B cell (primary cell): ENCODE results near the gene OLAH. TPM values are rescaled to one million over a fixed set of nuclear protein-coding genes. Genes with fewer than 3 reads are reported as not detected.

Experiments
- ATAC-seq: fragments of 200-7000 bp; cut with Tn5 transposase; one replicate; pipeline ENCODE4 v1.10.0; 2021; ENCODE audit warnings: low read depth, mild to moderate bottlenecking, moderate number of reproducible peaks, moderate library complexity
- CTCF ChIA-PET: fragments of 350-600 bp; sonication (Branson Sonifier 250); formaldehyde crosslinking; loops from one replicate; lab custom pipeline; 2021; ENCODE audit warnings: antibody characterized with exemption, inconsistent platforms; lab: Charles Lee
- POLR2A ChIA-PET: fragments of 350-600 bp; sonication (Branson Sonifier 250); formaldehyde crosslinking; loops from one replicate; lab custom pipeline; 2021; ENCODE audit warnings: antibody characterized with exemption; lab: Charles Lee
- DNase-seq: peaks from one replicate; pipeline ENCODE4 v3.0.0; 2013
- H2AFZ ChIP-seq: 2 replicates; pipeline ENCODE4 v1.6.1; 2012; ENCODE audit warnings: mild to moderate bottlenecking, low read depth, low read length; ENCODE audit not compliant: insufficient read depth, poor library complexity, severe bottlenecking
- H3K27ac ChIP-seq, 2 donors: 1 replicate in 1 of 2; 2 replicates in 1 of 2; pipeline ENCODE4 v1.5.1; 2012 to 2013; ENCODE audit warnings: low read length in 2 of 2, mild to moderate bottlenecking in 2 of 2, moderate library complexity in 1 of 2
- H3K27me3 ChIP-seq, 4 experiments: fragments of 200-600 bp in 1 of 4; sonication (generic) in 1 of 4; replicated peaks in 1 of 4; 1 replicate in 2 of 4; 2 replicates in 2 of 4; pipeline versions ENCODE4 v1.6.1 to v1.7.0; 2013 to 2016; ENCODE audit warnings: low read length in 3 of 4, mild to moderate bottlenecking in 2 of 4, mixed read lengths in 1 of 4, moderate library complexity in 1 of 4; ENCODE audit not compliant: insufficient read depth in 4 of 4, control insufficient read depth in 3 of 4; ENCODE audit errors: control extremely low read depth in 1 of 4
- H3K36me3 ChIP-seq, 2 experiments: replicated peaks in 1 of 2; 1 replicate in 1 of 2; 2 replicates in 1 of 2; pipeline versions ENCODE4 v1.6.1 to v1.7.1; 2013; ENCODE audit warnings: low read length in 1 of 2; ENCODE audit not compliant: insufficient read depth in 2 of 2, control insufficient read depth in 1 of 2; ENCODE audit errors: control extremely low read depth in 1 of 2, extremely low read depth in 1 of 2
- H3K4me1 ChIP-seq, 2 donors: fragments of 200-600 bp in 1 of 2; sonication (generic) in 1 of 2; 1 replicate in 1 of 2; 2 replicates in 1 of 2; pipeline versions ENCODE4 v1.5.1 to v1.6.1; 2013 to 2017; ENCODE audit warnings: low read length in 2 of 2; ENCODE audit not compliant: control insufficient read depth in 2 of 2, insufficient read depth in 2 of 2
- H3K4me2 ChIP-seq: replicated peaks from 2 replicates; pipeline ENCODE3; 2012; ENCODE audit warnings: mild to moderate bottlenecking, low read depth, low read length; ENCODE audit not compliant: poor library complexity, severe bottlenecking
- H3K4me3 ChIP-seq, 5 experiments: fragments of 200-600 bp in 1 of 5; sonication (generic) in 1 of 5; 1 replicate in 3 of 5; 2 replicates in 2 of 5; pipeline versions ENCODE4 v1.5.1 to v1.7.0; 2011 to 2016; ENCODE audit warnings: low read length in 4 of 5, mild to moderate bottlenecking in 4 of 5, low read depth in 2 of 5, control low read depth in 1 of 5, moderate library complexity in 1 of 5; ENCODE audit not compliant: insufficient read depth in 1 of 5; ENCODE audit errors: control extremely low read depth in 1 of 5, extremely low read depth in 1 of 5
- H3K79me2 ChIP-seq: fragments of 200-600 bp; sonication (generic); one replicate; pipeline ENCODE4 v1.6.0; 2016; ENCODE audit warnings: low read length; ENCODE audit not compliant: control insufficient read depth, insufficient read depth
- H3K9ac ChIP-seq: fragments of 200-600 bp; sonication (generic); 2 replicates; pipeline ENCODE4 v1.6.1; 2017; ENCODE audit warnings: mild to moderate bottlenecking, low read length, moderate library complexity
- H3K9me3 ChIP-seq, 3 donors: one replicate each; pipeline versions ENCODE4 v1.6.1 to v1.7.1; 2013; ENCODE audit warnings: low read length in 2 of 3; ENCODE audit not compliant: control insufficient read depth in 2 of 3, insufficient read depth in 1 of 3; ENCODE audit errors: control extremely low read depth in 1 of 3
- H4K20me1 ChIP-seq: 2 replicates; pipeline ENCODE4 v1.6.0; 2012; ENCODE audit warnings: mild to moderate bottlenecking, low read length; ENCODE audit not compliant: insufficient read depth, control insufficient read depth, poor library complexity, severe bottlenecking
- H3K27ac Mint-ChIP-seq: one replicate; pipeline ENCODE4 v1.8.0; 2021; ENCODE audit warnings: mixed read lengths
- H3K27me3 Mint-ChIP-seq: one replicate; pipeline ENCODE4 v1.8.0; 2021; ENCODE audit warnings: mixed read lengths
- H3K4me1 Mint-ChIP-seq: one replicate; pipeline ENCODE4 v1.8.0; 2021; ENCODE audit warnings: mixed read lengths
- H3K4me3 Mint-ChIP-seq: one replicate; pipeline ENCODE4 v1.8.0; 2021; ENCODE audit warnings: mixed read lengths
- H3K9me3 Mint-ChIP-seq: one replicate; pipeline ENCODE4 v1.8.0; 2022; ENCODE audit warnings: mixed read lengths; ENCODE audit not compliant: insufficient read depth
- CTCF ChIP-seq: fragments of 200-600 bp; IDR thresholded peaks from one replicate; pipeline ENCODE4 v1.8.0; 2022; ENCODE audit warnings: antibody characterized with exemption, mild to moderate bottlenecking
- EZH2 ChIP-seq: IDR thresholded peaks from 2 replicates; pipeline ENCODE4 v1.6.1; 2012; ENCODE audit warnings: borderline replicate concordance, low read depth, mild to moderate bottlenecking, moderate library complexity, low read length; ENCODE audit not compliant: insufficient read depth, poor library complexity, severe bottlenecking
- whole genome bisulfite sequencing: methylation state at CpG from one replicate; pipeline ENCODE4 v1.1.5; 2013; ENCODE audit warnings: missing lambda C conversion rate; ENCODE audit not compliant: insufficient coverage; 5-methylcytosine and 5-hydroxymethylcytosine counted together
- intact Hi-C: fragments of 100-400 bp; cut with micrococcal nuclease; formaldehyde crosslinking; loops from one replicate; pipeline ENCODE4 v1.10.0; 2022
- polyA plus RNA-seq: library from polyadenylated mRNA; depleted of rRNA; stranded (reverse); fragments of >200 nt; gene quantifications from 2 replicates; pipeline ENCODE4 v1.2.3, GENCODE V29; 2012
- total RNA-seq, 2 donors: library from RNA; stranded (reverse); fragments of 120-200 nt in 1 of 2; gene quantifications; 1 replicate in 1 of 2; 2 replicates in 1 of 2; pipeline versions ENCODE4 v1.2.3 to v1.2.4, GENCODE V29; 2013 to 2022

The OLAH gene
- total and polyA plus RNA-seq, 2 donors (not counting 1 experiment from before 2014, with no cell fraction given): not detected

DNA sequence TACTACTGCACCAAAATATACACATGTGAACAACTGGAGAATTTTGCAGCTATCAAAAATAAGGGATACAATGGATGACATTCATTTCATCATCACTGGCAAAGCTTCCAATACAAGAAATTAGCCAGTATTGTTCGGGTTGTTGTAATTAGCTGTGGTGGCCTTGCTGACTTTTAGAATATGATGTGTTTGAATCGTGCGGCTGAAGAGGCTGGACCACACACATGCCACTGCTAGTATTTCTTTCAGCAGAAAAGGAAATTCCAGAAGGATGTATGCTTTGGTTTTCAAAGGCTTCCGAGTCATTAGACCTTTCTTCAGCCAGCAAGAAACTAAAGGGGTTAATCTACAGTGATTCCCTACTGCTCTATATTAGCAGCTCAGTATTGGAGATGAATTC lies 70.0 kb downstream of the OLAH start:
- DNase-seq (no peak), ATAC-seq (no peak)
- no peak overlapping the region for H3K4me2 ChIP-seq
- H3K79me2 ChIP-seq: no peaks in the 10 kb centered on the region
- H3K9me3 Mint-ChIP-seq: no peaks in the 10 kb centered on the region
- H3K27ac ChIP-seq: no peak overlapping the region
- no peaks in the 10 kb centered on the region for H3K27me3 Mint-ChIP-seq
- H3K27ac Mint-ChIP-seq: no peak overlapping the region
- CTCF ChIA-PET: interaction anchor here (1.6 kb wide), 2 partner anchors 10 to 28 kb away, joined by 4 to 5 read pairs; no protein-coding TSS in a partner anchor
- no peaks in the 10 kb centered on the region for H3K4me1 ChIP-seq
- no peak overlapping the region for H3K9ac ChIP-seq
- 94% methylated on average over 2 of the region's 4 CpGs for WGBS
- H3K4me3 ChIP-seq: no peak overlapping the region
- POLR2A ChIA-PET: no interaction called here
- no peaks in the 10 kb centered on the region for H4K20me1 ChIP-seq
- H3K9me3 ChIP-seq: no peaks in the 10 kb centered on the region
- no peak overlapping the region for H2AFZ ChIP-seq
- no peak for TF ChIP-seq CTCF
- TF ChIP-seq EZH2: no peak
- intact Hi-C loops: no loop called here
- no peaks in the 10 kb centered on the region for H3K27me3 ChIP-seq
- H3K36me3 ChIP-seq: peaks cover 0 to 10% of the 10 kb centered on the region in 2 experiments
- H3K4me3 Mint-ChIP-seq: no peak overlapping the region
- H3K4me1 Mint-ChIP-seq: peaks cover 2% of the 10 kb centered on the region

GRCh38 chr10:15116225-15116624 lies 72.5 kb downstream of the OLAH start:
- Histone ChIP-seq H3K36me3 (peaks cover 0 to 20% of the 10 kb centered on the region in 2 experiments), H3K9ac (no peak overlapping the region), H3K4me1 (no peaks in the 10 kb centered on the region)

More at GRCh38 chr10:15116225-15116624, 72.5 kb downstream of the OLAH start:
- no peaks in the 10 kb centered on the region for H3K27me3 ChIP-seq
- no peak overlapping the region for H3K27ac Mint-ChIP-seq
- no peak overlapping the region for H3K4me3 ChIP-seq
- H2AFZ ChIP-seq: no peak overlapping the region
- H3K9me3 Mint-ChIP-seq: no peaks in the 10 kb centered on the region
- intact Hi-C loops: no loop called here
- ChIA-PET CTCF (interaction anchor here (5.1 kb wide), 1 partner anchor 11 kb away, joined by 25 read pairs; no protein-coding TSS in a partner anchor), POLR2A (no interaction called here)
- TF ChIP-seq EZH2: no peak
- TF ChIP-seq CTCF: no peak
- H3K27ac ChIP-seq: no peak overlapping the region
- no peak overlapping the region for H3K4me2 ChIP-seq
- H3K9me3 ChIP-seq: no peaks in the 10 kb centered on the region
- H4K20me1 ChIP-seq: no peaks in the 10 kb centered on the region
- no CpG with 5 or more reads among the region's 5 CpGs for WGBS
- DNase-seq (no peak), ATAC-seq (no peak)
- H3K27me3 Mint-ChIP-seq: no peaks in the 10 kb centered on the region
- no peaks in the 10 kb centered on the region for H3K79me2 ChIP-seq
- peaks cover 10% of the 10 kb centered on the region for H3K4me1 Mint-ChIP-seq
- no peak overlapping the region for H3K4me3 Mint-ChIP-seq
